GM19372 (cell line): ENCODE measurements around the gene FUNDC2.

Source experiments
- ATAC-seq: cut with Tn5 transposase; IDR thresholded peaks from one replicate; pipeline ENCODE4 v1.9.1; 2021; ENCODE audit warnings: mild to moderate bottlenecking, low read depth, moderate library complexity; ENCODE audit not compliant: unreplicated experiment

FUNDC2 gene

DNA sequence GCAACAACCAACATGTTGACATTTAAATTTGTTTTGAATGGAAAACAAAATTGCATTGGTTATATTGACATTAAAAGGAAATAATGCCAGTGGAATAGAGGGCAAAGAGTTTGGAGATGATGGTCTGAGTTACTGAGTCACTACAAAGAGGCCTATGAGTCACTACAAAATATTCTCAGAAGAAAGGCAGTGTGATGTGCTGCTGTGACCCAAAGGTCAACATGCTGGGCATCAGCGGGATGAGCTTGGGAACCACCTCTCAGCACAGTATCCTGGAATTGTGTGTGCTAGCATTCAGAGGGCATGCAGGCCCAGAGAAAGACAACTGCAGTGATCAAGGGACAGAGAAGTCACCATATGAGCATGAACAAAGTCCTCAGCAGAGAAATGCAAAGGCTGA lies 41.5 kb downstream of the FUNDC2 start:
- ATAC-seq = no peak

DNA sequence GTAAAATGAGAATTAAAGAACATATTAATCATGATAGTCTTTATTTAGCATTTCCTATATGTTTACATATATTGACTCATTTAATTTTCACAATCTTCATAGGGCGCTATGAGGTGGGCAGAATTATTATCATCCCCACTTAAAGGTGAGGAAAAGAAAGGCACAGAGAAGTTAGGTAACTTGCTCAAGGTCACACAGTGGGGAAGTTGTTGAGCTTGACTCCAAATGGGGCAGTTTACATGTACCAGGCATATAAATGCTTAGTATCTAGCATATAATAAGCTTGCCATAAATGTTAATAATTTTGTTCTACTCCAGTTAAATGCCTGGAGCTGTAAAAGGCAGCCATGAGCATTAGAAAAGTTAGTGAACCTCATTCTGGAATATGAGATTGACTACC lies 42.8 kb downstream of the FUNDC2 start:
- no peak for ATAC-seq

DNA sequence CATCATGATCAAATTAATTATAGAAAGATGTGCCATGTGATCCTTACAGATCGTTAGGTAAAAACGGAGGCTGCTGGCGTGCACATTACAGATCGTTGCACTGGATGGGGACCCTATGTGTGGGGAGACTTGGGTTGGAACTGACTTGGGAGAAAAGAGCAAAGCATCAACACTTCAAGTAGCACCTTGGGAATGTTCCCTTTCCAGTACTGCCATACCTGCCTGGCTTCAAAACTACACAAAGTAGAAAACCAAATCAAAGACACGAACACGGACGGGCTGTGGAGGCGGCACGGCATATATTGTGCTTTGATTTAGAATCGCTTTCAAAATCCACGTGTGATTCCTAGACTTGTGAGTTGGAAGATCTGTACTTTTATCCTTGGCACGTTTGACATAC lies 43.4 kb downstream of the FUNDC2 start:
- no peak for ATAC-seq

DNA sequence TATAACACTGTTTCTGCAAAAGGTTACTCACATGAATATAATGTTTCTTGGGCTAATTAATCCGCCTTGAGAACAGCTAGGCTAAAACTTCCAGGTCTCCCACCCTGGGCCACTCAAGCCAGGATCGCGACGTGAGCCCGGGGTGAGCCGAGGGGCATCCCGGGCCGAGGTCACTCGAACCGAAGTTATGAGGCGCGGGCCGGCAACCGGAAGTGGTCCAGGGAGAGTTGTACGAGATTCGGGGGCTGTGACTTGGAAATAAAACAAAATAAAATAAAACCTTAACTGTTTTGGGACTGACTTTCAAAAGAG lies 44.0 kb downstream of the FUNDC2 start:
- ATAC-seq = peak; percentile 8

DNA sequence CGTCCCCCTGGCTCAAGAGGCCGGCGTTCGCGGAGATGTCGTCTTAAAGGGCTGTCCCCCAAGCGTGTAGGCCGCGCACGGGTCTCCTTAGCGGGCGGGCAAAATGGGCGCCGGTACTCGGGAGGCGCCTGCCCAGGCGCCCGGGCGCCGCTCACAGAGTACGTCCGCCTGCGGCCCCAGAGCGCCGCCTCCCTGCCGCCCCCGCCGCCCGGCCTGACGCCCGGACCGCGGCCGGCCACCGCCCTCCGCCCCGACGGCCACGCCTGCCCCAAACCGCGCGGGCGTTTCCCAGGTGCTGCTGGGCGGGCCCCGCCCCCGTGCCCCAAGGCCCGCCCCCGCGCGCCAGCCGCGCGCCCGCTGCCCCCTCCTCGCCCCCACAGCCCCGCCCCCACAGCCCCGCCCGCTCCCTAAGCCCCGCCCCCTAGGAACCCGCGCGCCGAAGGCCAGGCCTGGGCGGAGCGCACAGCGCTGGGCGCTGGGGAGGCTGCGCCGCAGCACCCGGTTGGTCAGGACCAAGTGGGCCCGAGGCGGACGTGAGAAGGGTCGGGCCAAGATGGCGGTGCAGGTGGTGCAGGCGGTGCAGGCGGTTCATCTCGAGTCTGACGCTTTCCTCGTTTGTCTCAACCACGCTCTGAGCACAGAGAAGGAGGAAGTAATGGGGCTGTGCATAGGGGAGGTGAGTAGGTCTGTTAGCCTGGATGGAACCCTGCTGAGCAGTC lies 44.5 kb downstream of the FUNDC2 start, which contains the start of the genes BRCC3, CMC4 and MTCP1:
Gene BRCC3, plus strand, starts transcription at position 534 of the 719 bp plus-strand sequence. Its CDS starts 20 bp downstream, at position 554.
Gene CMC4, minus strand, starts transcription at position 162 of the 719 bp plus-strand sequence. CDS start 7,113 bp downstream, outside the sequence.
Gene MTCP1, minus strand, starts transcription at position 162 of the 719 bp plus-strand sequence. CDS start 5,126 bp downstream, outside the sequence.
- peak; percentile 86 for ATAC-seq

DNA sequence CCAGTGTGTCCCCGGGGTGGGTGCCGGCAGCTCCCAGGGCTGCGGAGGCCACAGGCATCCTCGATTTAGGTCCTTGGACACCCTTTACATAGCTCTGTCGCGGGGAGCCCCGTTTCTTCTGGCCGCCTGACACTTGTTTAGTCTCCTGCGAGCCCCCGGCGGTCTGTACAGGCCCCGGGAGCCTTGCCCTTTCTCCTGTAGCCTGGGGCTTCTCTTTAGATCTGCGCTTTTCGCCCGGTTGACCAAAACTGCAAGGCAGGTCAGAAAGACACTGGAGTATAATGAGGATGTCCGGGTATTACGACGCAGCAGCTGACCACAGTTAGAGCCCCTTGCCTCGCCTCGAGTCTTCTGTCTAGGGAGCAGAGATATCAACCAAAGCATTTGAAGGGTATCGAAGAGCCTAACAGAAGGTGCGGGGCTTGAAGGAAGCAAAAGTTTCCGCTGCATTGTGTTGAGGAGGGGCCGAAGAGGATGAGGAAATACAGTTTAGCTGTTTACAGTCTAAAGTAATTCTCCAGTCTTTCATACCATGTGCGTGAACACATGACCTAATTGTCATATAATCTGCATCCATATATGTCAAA lies 45.1 kb downstream of the FUNDC2 start:
- peak; percentile 10 for ATAC-seq

DNA sequence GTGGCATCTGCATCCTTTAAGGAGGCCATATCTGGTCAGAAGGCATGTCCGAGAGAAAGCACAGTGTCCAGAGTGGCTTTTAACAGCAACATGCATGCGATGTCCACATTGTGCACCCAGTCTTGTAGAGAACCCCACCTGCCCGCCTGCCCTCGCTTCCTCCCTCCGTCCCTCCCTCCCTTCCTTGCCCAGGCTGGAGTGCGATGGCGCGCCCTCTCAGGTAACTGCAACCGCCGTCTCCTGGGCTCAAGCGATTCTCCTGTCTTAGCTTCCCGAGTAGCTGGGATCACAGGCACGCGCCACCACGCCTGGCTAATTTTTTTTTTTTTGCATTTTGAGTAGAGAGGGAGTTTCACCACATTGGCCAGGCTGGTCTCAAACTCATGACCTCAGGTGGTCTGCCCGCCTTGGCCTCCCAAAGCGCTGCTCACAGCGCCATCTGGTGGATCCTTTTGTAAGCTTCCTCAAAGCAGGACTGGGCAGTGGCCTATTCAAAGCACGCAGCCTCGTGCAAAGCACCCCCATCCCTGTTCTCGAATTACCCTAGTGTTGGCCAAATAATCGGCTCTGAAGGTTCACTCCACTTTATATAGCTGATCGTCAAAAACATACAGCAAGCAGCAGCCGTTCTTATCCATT lies 59.7 kb downstream of the FUNDC2 start:
- ATAC-seq = no peak

DNA sequence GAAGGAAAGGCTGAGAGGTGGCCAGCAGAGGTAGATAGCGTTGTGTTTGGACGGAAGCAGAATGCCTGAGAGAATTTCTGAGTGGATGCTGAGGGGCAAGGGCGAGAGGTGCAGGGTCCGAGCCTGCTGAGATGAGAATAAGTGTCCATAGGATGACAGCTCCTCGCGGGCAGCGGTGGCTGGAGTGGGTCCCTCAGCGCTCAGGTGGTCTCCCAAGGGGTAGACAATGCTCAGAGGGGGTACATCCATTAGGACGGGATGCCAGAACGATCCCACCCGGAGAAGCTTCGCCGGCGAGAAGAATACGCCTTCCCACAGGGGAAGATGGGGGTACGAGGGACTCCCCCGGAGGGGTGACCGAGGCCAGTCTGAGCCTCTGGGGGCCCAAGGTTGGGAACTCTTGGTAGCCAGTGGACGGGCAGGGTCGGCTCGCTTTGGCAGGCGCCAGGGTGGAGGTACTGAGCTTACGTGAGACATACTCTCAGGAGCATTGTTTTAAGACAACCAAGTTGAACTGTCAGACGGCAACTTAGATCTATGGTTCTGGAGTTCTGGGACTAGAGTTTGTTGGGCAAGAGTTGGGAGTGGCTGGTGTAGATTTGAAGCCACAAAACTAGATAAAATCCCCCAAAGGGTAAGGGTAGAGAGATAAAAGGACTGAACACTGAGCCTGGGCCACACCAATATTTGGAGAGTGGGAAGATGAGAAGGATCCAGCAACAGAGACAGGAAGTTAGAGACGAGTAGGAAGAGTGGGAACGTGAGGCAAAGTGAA lies 60.5 kb downstream of the FUNDC2 start:
- no peak for ATAC-seq

DNA sequence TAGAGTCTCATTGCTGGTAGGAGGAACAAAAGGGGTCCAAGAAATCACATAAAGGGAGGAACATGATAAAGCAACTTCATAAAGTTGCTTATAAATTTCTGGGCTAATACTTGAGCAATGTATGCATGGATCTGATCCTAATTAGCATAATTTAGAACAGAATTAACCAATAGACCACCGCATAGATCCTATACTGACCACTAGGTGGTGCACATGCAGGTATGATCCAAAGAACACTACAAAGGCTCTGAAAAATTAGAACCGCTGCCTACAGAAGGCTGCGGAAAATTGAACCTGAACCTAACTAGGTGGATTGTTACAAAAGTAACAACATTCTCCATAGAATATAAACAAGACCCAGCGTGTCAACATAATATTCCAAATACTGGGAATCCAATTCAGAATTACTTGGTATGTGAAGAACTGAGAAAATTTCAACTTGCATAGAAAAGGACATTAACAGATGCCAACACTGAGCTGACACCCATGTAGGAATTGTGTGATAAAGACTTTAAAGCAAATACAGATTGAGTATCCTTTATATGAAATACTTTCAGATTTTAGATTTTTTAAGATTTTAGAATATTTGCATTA lies 67.9 kb downstream of the FUNDC2 start:
- peak; percentile 61 for ATAC-seq

DNA sequence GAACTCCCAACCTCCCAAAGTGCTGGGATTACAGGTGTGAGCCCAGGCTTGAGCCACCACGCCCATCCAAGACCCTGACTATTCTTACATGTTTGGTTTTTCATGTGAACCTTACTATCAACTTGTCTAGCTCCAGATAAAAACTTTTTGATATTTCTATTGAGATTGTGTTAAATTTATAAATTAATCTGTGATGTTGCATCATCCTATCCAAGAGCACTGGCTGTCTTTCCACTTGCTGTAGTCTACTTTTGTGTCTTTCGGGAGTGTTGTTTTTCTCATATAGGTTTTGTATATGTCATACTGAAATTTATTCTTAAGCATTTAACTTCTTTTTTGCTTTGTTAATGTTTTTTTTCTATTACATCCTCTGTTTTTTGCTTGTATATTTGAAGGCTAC lies 79.3 kb downstream of the FUNDC2 start:
- ATAC-seq = no peak

DNA sequence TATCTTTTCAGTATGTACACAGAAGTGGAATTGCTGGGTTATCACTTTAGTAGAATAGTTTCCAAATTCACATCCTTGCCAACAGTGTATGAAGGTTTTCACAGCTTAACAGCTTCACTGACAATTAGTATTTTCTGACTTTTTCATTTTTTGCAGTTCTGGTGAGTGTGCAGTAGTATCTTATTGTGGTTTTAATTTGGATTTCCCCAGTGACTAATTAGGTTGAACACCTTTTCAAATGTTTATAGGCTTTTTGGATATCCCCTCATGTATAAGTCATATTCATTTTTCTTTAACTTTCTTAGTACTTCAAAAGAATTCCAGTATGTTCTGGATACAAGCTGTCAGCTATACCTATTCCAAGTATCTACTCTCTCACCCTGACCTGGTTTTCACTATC lies 81.8 kb downstream of the FUNDC2 start:
- no peak for ATAC-seq
